Measurements from ENCODE around the gene TMEM9B. TPM values are rescaled to one million over a fixed set of nuclear protein-coding genes. Genes with fewer than 3 reads are reported as not detected.

Gene TMEM9B
- total and polyA plus RNA-seq, 11 donors: 38.8 to 79.5 (median 46.5) TPM

DNA sequence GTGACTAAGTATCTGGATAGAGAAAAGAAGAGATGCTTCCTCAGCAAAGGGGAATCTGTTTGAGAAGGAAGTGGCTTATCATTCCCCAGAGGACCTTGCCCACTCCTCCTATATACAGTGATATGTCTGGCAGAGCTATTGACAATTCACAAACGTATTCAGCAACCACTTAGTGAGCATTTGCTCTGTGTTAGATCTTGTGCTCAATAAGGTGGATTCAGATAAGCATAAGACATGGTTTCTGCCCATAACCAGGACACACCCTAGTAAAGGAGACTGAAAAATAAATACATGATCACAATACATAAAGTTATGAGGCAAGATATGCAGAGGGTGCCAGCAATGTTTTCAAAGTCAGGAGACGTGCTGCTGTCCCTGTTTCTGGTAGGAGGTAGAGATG lies 1.4 kb downstream of the TMEM9B start:
- TF ChIP-seq, protein P1, sequence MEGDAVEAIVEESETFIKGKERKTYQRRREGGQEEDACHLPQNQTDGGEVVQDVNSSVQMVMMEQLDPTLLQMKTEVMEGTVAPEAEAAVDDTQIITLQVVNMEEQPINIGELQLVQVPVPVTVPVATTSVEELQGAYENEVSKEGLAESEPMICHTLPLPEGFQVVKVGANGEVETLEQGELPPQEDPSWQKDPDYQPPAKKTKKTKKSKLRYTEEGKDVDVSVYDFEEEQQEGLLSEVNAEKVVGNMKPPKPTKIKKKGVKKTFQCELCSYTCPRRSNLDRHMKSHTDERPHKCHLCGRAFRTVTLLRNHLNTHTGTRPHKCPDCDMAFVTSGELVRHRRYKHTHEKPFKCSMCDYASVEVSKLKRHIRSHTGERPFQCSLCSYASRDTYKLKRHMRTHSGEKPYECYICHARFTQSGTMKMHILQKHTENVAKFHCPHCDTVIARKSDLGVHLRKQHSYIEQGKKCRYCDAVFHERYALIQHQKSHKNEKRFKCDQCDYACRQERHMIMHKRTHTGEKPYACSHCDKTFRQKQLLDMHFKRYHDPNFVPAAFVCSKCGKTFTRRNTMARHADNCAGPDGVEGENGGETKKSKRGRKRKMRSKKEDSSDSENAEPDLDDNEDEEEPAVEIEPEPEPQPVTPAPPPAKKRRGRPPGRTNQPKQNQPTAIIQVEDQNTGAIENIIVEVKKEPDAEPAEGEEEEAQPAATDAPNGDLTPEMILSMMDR (IDR thresholded peaks at IDR 0.05): no peak
- no peak for TF ChIP-seq POLR2A (IDR thresholded peaks at IDR 0.05)
- peak overlapping the region in 5 of 12 donors; percentile 12 to 99 (median 91) for H3K27ac ChIP-seq
- intact Hi-C loops (cut with DNase I): loop anchor here in 9 of 10 donors (2.0 to 10.0 kb wide), 7 partner anchors 46 to 281 kb away; partner anchors contain the start of genes AKIP1 (in 6 of the 9), RPL27A (in 5 of the 9) and TRIM66 (in 5 of the 9)

DNA sequence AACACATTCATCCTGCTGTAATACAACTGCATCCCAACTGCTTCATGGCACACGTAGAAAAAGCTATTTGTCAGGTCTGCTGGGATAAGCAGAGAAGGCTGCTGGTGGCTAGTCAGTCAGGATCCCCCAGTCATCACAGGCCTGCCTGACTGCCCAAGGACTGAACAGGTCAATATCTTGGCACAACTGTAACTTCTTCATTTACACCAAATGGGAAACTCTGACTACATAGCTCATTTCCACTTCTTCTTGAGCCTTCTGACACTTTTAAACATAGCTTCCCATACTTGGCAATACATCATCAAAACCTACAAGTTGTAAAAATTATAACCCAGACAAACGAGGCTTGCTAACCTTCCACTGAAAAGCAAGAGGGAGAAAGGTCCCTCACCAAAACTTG lies 2.8 kb downstream of the TMEM9B start:
- WGBS, 4 donors: 41 to 72% (median 51%) methylated on average over 2 of the region's 2 CpGs
- no peaks in the 10 kb centered on the region for H3K27me3 ChIP-seq
- DNase-seq: no peak
- H3K4me1 ChIP-seq: peaks cover 0 to 43% (median 31%) of the 10 kb centered on the region in 12 donors
- intact Hi-C loops (cut with DNase I): loop anchor here in 9 of 10 donors (5.0 to 10.0 kb wide), 6 partner anchors 44 to 279 kb away; partner anchors contain the start of genes AKIP1 (in 6 of the 9), RPL27A (in 5 of the 9) and TRIM66 (in 5 of the 9)
- no peaks in the 10 kb centered on the region for H3K9me3 ChIP-seq
- no peak for TF ChIP-seq POLR2A (IDR thresholded peaks at IDR 0.05)
- TF ChIP-seq, protein P1 (IDR thresholded peaks at IDR 0.05): no peak
- ATAC-seq: no peak
- H3K27ac ChIP-seq: no peak overlapping the region
- H3K4me3 ChIP-seq: no peak overlapping the region
- peaks cover 0 to 25% (median 9%) of the 10 kb centered on the region in 9 donors for H3K36me3 ChIP-seq

More for the DNA sequence above, 1.4 kb downstream of the TMEM9B start:
- no peaks in the 10 kb centered on the region for H3K9me3 ChIP-seq
- no peak for DNase-seq
- H3K4me3 ChIP-seq: peak overlapping the region in 8 of 12 donors; percentile 64 to 97 (median 82)
- 14 to 25% (median 17%) methylated on average over 2 of the region's 2 CpGs for WGBS, 4 donors
- peaks cover 0 to 16% (median 0%) of the 10 kb centered on the region in 9 donors for H3K36me3 ChIP-seq
- no peak for ATAC-seq
- H3K4me1 ChIP-seq: peaks cover 0 to 43% (median 30%) of the 10 kb centered on the region in 12 donors
- H3K27me3 ChIP-seq: no peaks in the 10 kb centered on the region

DNA sequence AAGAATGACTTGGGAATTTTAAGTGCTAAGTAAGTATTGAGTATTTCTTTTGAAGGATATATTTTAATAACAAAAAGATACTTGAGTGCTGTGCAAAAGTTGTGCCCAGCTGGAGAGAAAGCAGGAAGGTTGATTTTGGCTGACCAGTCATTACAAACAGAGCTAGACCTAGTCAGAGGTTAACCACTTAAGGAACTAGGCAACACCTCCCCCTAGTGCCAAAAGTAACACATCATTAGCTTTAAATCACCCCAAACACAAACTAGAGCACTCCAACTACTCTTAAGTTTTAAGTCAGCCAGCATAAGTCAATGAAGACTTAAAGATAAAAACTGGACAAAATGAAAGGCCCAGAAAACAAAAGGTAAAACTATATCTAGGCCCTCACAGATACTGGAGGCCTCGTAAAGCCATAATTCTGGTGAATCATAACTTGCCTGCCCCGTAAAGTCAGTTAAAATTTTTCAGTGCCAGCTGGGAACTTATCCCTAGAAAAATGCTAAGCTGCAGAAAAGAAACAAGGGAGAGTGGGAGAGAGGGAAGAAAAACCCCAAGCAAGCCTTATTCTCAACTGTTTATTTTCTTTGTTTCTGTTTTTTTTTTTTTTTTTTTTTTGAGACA lies 4.6 kb downstream of the TMEM9B start:
- Histone ChIP-seq H3K9me3 (no peaks in the 10 kb centered on the region), H3K4me3 (peak overlapping the region in 1 of 12 donors; percentile 10), H3K27me3 (no peaks in the 10 kb centered on the region), H3K36me3 (peaks cover 0 to 42% (median 27%) of the 10 kb centered on the region in 9 donors), H3K4me1 (peaks cover 0 to 30% (median 25%) of the 10 kb centered on the region in 12 donors), H3K27ac (peak overlapping the region in 5 of 12 donors; percentile 2 to 50 (median 19))
- ATAC-seq (peak in 3 of 4 donors; percentile 27 to 31 (median 30)), DNase-seq (peak in 2 of 5 donors; percentile 31 to 38)
- no peak for TF ChIP-seq POLR2A (IDR thresholded peaks at IDR 0.05)
- TF ChIP-seq, protein P1 (IDR thresholded peaks at IDR 0.05): peak; percentile 36 to 73 (median 58)
- intact Hi-C loops (cut with DNase I): loop anchor here in 9 of 10 donors (5.0 to 10.0 kb wide), 7 partner anchors 42 to 622 kb away; partner anchors contain the start of genes AKIP1 (in 6 of the 9), RPL27A (in 6 of the 9) and TRIM66 (in 6 of the 9)
- 14 to 56% (median 42%) methylated on average over 2 of the region's 2 CpGs for WGBS, 4 donors

DNA sequence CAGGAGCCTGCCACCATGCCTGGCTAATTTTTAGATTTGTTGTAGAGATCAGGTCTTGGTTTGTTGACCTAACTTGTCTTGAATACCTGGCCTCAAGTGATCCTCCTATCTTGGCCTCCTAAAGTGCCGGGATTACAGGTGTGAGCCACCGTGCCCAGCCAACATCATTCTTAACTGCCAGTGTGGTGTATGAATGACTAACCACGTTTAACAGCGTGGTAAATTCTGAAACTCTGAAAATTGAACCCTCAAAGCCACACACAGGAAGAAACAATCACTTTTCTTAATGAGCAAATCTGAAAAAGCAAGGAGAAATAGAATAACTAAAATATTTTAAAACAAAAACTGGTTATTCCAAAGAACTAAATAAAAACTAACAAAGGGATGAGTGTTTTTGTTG lies 7.4 kb downstream of the TMEM9B start:
- Histone ChIP-seq H3K9me3 (no peaks in the 10 kb centered on the region), H3K36me3 (peaks cover 0 to 70% (median 54%) of the 10 kb centered on the region in 9 donors), H3K27me3 (no peaks in the 10 kb centered on the region), H3K4me1 (peaks cover 0 to 16% (median 10%) of the 10 kb centered on the region in 12 donors), H3K4me3 (no peak overlapping the region), H3K27ac (no peak overlapping the region)
- WGBS, 4 donors: 89 to 94% (median 92%) methylated on average over 4 of the region's 4 CpGs
- TF ChIP-seq, protein P1 (IDR thresholded peaks at IDR 0.05): no peak
- DNase-seq (no peak), ATAC-seq (no peak)
- intact Hi-C loops (cut with DNase I): loop anchor here in 4 of 10 donors (5.0 to 10.0 kb wide), 4 partner anchors 40 to 620 kb away; partner anchors contain the start of genes RPL27A (in 1 of the 4) and TRIM66 (in 1 of the 4)
